Esophagus muscularis mucosa (tissue), 4 donors: ENCODE measurements around the gene C7orf33.

Source experiments
- CTCF ChIP-seq, 3 experiments: fragments of 200-600 bp in 2 of 3; fragments of 450-650 bp in 1 of 3; sonication (generic) in 2 of 3; IDR thresholded peaks; one replicate each; pipeline ENCODE4 v1.5.1; 2017 to 2019; ENCODE audit warnings: antibody characterized with exemption in 3 of 3, mild to moderate bottlenecking in 2 of 3, moderate library complexity in 1 of 3
- EP300 ChIP-seq: sonication (generic); formaldehyde crosslinking; IDR thresholded peaks from one replicate; pipeline ENCODE4 v1.6.1; 2017; ENCODE audit warnings: antibody characterized with exemption
- POLR2A ChIP-seq: fragments of 450-650 bp; IDR thresholded peaks from one replicate; pipeline ENCODE4 v1.6.1; 2017; ENCODE audit warnings: antibody characterized with exemption, moderate library complexity, mild to moderate bottlenecking, low read depth
- POLR2AphosphoS5 ChIP-seq, 2 donors: sonication (generic); formaldehyde crosslinking; IDR thresholded peaks; one replicate each; pipeline ENCODE4 v1.6.1; 2017; ENCODE audit warnings: antibody characterized with exemption in 2 of 2

- no peak for TF ChIP-seq CTCF (IDR thresholded peaks at IDR 0.05)
- TF ChIP-seq POLR2AphosphoS5 (IDR thresholded peaks at IDR 0.05): no peak
- TF ChIP-seq POLR2A: no peak
- no peak for TF ChIP-seq EP300
Measured at GRCh38 chr7:148620749-148621359, 30.3 kb downstream of the C7orf33 start.
